ENCODE measurements around the gene TAOK3.
"Not testable (repeated sequence)": the region's sequence is repeated elsewhere in the genome, so short reads cannot be mapped to it uniquely, and the experiment has no call there.

TAOK3 gene

DNA sequence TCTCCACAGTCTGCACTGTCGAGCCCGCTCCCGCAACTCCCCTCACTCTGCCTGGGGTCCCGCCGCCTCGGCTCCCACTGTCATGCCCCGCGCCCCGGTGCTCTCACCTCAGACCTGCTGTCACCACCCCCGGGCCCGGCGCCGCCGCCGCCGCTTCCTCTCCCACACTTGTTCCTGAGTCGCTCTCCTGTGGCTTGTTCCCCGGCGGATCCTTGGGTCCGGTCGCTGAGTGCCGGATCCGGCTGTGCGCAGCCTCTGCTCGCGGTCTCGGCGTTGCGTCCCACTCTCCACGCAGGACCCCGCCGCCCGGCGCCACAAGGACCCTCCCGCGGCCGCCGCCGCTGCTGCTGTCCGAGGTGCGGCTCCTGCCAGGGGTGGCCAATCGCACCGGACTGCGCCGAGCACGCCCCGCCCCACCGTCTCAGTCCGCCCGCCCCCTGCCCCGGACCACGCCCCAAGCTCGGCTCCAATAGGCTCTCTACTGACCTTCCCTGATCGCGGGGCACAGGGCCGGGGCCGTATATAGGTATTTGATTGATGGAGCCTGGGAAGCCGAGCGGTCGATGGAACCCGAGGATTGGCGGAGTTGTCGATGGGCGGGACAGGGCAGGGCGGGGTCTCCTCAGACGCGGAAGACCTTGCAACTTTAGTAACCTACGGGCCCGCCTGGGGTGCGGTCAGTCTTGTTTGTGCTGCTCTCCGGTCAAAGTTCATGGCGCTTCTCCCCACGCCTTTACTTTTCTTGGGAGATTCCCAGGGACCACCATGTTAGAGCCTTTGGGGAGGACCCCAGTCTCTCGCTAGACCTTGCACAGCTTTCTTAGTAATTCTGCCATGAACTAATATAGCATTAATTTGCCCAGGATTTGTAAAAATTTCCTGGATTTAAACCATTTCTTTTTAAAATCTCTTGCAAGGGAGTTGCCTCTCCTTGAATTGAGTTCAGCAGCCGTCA is at the start of gene TAOK3:
TAOK3 (minus strand) TSS at position 367 of the 955 bp plus-strand sequence. CDS start 117,340 bp downstream, outside the sequence.
- peak; percentile 96 to 98 for DNase-seq

DNA sequence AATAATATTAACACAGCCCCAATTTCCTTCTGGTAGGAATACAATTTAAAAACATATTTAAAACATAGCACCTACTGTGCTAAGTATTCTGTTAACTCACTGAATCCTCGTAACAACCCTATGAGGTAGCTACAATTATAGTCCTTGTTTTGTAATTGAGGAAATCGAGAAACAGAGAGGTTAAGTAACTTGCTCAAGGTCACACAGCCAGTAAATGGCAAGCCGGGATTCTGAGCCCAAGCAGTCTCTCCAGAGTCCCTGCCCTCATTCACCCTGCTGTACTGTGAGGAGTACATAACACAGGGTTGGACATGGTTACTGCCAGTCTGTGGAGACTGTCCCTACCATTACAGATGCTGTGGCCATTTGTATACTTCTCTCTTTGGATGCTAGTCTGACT is 48.0 kb upstream of the TAOK3 start:
- DNase-seq, result no peak

GRCh38 chr12:118418385-118419057 is 45.8 kb upstream of the TAOK3 start:
- no peak for DNase-seq

GRCh38 chr12:118417942-118418341 is 45.2 kb upstream of the TAOK3 start:
- no peak for DNase-seq

GRCh38 chr12:118409834-118410233 is 37.1 kb upstream of the TAOK3 start:
- no peak for DNase-seq

DNA sequence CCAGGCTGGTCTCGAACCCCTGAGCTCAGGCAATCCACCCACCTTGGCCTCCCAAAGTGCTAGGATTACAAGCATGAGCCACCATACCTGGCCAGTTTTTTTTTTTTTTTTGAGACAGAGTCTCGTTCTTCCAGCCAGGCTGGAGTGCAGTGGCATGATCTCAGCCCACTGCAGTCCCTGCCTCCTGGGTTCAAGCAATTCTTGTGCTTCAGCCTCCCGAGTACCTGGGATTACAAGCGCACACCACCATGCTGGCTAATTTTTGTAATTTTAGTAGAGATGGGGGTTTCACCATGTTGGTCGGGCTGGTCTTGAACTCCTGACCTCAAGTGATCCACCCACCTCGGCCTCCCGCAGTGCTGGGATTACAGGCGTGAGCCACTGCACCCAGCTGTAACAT is 35.5 kb upstream of the TAOK3 start:
- DNase-seq, result not testable (repeated sequence)

- peak; percentile 45 to 56 for DNase-seq
These were observed 32.3 kb upstream of the TAOK3 start for GRCh38 chr12:118404876-118405521.

GRCh38 chr12:118402251-118402650 is 29.5 kb upstream of the TAOK3 start:
- no peak for DNase-seq

- DNase-seq, result no peak
These were observed 26.2 kb upstream of the TAOK3 start for GRCh38 chr12:118398940-118399339.

- no peak for DNase-seq
These were observed 25.8 kb upstream of the TAOK3 start for GRCh38 chr12:118398524-118398923.

GRCh38 chr12:118397708-118398440 is 25.2 kb upstream of the TAOK3 start:
- DNase-seq, result no peak

DNA sequence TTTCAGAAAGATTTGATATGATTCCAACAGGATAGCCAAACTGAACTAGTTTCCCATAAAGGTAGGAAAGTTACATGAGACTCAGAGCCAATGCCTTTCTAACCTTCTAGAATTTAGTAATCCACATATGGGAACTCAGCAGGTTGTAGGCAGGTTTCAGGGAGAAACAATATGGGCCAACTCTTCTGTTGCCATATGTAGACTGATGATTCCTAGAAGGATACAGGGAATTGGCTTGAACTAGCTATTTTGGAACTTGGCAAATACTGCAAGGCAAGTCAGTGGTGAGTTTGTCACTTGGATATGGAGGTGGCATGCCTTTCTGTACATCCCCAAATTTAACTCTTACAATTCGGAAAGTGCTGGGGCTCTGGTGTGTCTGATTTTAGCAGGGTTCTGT is 19.1 kb upstream of the TAOK3 start:
- DNase-seq, result no peak

DNA sequence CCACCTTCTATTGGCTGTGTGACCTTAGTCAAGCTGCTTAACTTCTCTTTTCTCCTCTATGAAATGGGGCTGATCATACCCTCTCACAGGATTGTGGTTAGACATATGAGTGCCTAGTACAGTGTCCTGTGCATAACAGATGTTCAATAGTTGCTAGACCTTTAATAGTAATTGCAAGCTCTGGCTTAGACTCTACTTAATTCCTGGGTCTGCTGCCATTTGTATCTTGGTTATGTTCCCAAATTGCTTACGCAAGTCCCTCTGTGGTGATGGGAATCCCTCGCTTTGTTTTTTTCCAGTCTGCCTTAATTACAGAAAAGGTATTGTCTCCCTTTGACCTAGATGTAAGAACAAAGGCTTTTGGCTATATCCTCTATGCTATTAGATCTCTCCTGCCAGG is 18.7 kb upstream of the TAOK3 start:
- no peak for DNase-seq

- DNase-seq, result peak; percentile 55 to 77
These were observed 5.3 kb upstream of the TAOK3 start for GRCh38 chr12:118377884-118378470.

- DNase-seq, result no peak
These were observed 4.5 kb upstream of the TAOK3 start for GRCh38 chr12:118377021-118377883.

GRCh38 chr12:118376089-118377020 is 3.6 kb upstream of the TAOK3 start, which contains the start of gene SUDS3:
SUDS3 (plus strand) TSS chr12:118376555; CDS start chr12:118376692, 137 bp downstream.
- DNase-seq, result peak; percentile 89 to 97

GRCh38 chr12:118375348-118375747 is 2.6 kb upstream of the TAOK3 start:
- no peak for DNase-seq

DNA sequence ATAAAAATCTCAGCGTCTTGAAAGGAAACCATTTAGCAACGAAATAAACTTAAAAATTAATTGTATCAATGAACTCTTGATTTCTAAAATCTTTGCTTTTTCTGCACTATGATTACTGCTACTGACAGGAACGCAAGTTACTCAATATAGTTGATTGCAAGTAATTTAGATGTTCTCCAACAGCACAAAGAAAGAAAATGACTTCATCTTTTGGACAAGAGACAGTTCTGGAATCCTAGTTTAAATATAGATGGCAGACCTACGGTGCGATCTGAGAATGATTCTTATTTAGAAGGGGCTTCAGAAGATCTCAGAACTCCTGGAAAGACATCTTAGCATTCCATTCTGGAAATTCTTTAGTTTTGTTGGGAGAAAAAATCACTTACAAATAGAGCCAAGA is 2.2 kb upstream of the TAOK3 start:
- DNase-seq, result no peak

DNA sequence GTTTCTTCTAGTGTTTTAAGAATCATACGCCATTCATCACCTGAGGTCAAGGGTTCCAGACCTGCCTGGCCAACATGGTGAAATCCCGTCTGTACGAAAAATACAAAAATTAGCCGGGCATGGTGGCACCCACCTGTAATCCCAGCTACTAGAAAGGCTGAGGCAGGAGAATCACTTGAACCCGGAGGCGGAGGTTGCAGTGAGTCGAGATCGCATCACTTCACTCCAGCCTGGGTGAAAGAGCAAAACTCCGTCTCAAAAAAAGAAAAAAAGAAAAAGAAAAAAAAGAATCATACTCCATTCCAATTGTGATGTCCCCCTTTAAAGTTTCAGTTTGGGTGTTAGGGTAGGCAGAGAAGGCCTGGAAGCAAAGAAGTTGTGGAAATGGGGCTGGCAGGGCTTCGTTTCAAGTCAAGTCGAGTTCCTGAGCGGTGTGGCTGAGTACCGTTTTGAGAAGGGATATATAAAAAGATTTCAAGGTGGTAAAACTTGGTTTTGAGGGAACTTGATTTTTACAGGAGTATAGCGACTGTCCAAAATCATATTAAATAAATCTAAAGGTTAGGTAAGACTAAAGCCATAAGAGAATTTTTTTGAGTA is 1.5 kb upstream of the TAOK3 start:
- DNase-seq, result no peak

DNA sequence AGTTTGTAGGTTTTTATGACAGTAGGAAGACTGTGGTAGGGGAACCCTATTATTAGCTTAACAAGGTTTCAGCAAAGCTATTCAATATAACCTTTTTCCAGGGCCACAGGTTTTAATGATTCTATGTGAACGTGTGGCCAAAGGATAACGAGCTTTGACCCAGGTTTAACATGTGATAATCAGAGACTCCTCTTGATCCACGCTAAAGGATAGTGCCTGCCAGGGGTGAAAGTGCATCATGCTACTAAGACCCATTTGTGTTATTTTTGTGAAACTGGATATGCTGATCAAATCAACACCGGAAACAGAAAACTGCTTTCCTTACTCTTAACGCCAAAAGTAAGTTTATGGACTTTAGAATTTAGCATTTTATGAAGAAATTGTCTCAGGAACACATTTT is 909 bp upstream of the TAOK3 start:
- no peak for DNase-seq
